ENCODE results near the gene C15orf61. TPM values are rescaled to one million over a fixed set of nuclear protein-coding genes. Genes with fewer than 3 reads are reported as not detected.

The C15orf61 gene
- total and polyA plus RNA-seq, 4 donors: 2.1 to 5.8 (median 4.1) TPM

DNA sequence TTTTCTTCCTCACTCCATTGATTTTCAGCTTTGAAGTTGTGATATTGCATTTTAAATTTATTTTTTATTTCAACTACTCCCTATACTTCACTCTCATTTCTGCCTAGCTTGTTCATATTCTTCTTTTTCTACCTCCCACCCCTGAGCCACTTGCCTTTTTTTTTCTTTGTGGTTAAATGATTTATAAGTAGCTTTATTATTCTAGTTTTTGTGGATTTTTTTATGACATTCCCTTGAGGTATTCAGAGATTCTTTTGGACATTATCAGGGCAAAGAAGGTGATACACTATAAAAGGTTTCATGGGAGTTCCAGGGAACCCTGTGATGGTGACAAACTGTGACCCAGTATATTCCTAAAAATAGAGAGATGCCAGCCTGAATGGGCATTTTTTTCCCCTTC is 3.3 kb downstream of the C15orf61 start:
- no peak overlapping the region for H3K4me3 ChIP-seq

DNA sequence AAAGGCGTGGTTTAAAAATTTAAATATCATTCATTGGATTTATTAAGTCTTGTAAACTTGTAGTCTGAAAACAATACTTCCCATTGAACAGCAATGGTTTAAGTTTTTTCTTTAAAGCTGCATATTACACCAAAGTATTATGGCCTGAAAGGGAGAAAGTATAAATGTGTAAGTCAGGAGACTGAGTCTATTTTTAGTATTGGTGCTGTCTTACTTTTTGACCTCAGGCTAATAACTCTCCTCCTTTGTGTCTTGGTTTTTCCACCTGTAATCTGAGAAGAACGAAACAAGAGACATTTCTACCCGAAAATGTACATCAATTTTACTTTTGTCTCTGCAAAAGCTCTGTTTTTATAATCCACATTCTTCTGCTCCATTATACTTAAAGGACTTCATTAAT is 7.6 kb downstream of the C15orf61 start:
- no peak overlapping the region for H3K4me3 ChIP-seq
- H3K36me3 ChIP-seq (ENCODE audit: control insufficient read depth in 4 of 4, insufficient read depth in 4 of 4, low read length in 4 of 4): peaks cover 0 to 2% (median 0%) of the 10 kb centered on the region in 4 donors
- H3K27me3 ChIP-seq (ENCODE audit: control insufficient read depth in 3 of 3, insufficient read depth in 3 of 3, low read length in 2 of 3): no peaks in the 10 kb centered on the region
- H3K27ac ChIP-seq (ENCODE audit: low read depth in 1 of 2, low read length in 1 of 2): no peak overlapping the region
- peaks cover 0 to 5% (median 0%) of the 10 kb centered on the region in 5 donors for H3K4me1 ChIP-seq (ENCODE audit: control insufficient read depth in 5 of 5, insufficient read depth in 5 of 5, low read length in 5 of 5)
- no peaks in the 10 kb centered on the region for H3K9me3 ChIP-seq (ENCODE audit: control insufficient read depth in 4 of 4, insufficient read depth in 3 of 4, low read length in 3 of 4)
- no peak overlapping the region for H3K9ac ChIP-seq (ENCODE audit: insufficient read depth in 1 of 2, low read length in 2 of 2)
- 98 to 99% methylated on average over 3 of the region's 3 CpGs for WGBS, 2 donors
- TF ChIP-seq, protein P1, sequence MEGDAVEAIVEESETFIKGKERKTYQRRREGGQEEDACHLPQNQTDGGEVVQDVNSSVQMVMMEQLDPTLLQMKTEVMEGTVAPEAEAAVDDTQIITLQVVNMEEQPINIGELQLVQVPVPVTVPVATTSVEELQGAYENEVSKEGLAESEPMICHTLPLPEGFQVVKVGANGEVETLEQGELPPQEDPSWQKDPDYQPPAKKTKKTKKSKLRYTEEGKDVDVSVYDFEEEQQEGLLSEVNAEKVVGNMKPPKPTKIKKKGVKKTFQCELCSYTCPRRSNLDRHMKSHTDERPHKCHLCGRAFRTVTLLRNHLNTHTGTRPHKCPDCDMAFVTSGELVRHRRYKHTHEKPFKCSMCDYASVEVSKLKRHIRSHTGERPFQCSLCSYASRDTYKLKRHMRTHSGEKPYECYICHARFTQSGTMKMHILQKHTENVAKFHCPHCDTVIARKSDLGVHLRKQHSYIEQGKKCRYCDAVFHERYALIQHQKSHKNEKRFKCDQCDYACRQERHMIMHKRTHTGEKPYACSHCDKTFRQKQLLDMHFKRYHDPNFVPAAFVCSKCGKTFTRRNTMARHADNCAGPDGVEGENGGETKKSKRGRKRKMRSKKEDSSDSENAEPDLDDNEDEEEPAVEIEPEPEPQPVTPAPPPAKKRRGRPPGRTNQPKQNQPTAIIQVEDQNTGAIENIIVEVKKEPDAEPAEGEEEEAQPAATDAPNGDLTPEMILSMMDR (IDR thresholded peaks at IDR 0.05; ENCODE audit: control extremely low read depth, extremely low read depth): no peak
- DNase-seq: no peak
- ATAC-seq (ENCODE audit: insufficient read depth, low FRiP score): no peak

More for the DNA sequence above, 3.3 kb downstream of the C15orf61 start:
- no peak overlapping the region for H3K9ac ChIP-seq (ENCODE audit: insufficient read depth in 1 of 2, low read length in 2 of 2)
- H3K4me1 ChIP-seq (ENCODE audit: control insufficient read depth in 5 of 5, insufficient read depth in 5 of 5, low read length in 5 of 5): peaks cover 0 to 15% (median 5%) of the 10 kb centered on the region in 5 donors
- H3K27ac ChIP-seq (ENCODE audit: low read depth in 1 of 2, low read length in 1 of 2): no peak overlapping the region
- ATAC-seq (ENCODE audit: insufficient read depth, low FRiP score) (no peak), DNase-seq (no peak)
- H3K9me3 ChIP-seq (ENCODE audit: control insufficient read depth in 4 of 4, insufficient read depth in 3 of 4, low read length in 3 of 4): no peaks in the 10 kb centered on the region
- peaks cover 0 to 2% (median 0%) of the 10 kb centered on the region in 4 donors for H3K36me3 ChIP-seq (ENCODE audit: control insufficient read depth in 4 of 4, insufficient read depth in 4 of 4, low read length in 4 of 4)
- no peaks in the 10 kb centered on the region for H3K27me3 ChIP-seq (ENCODE audit: control insufficient read depth in 3 of 3, insufficient read depth in 3 of 3, low read length in 2 of 3)
- TF ChIP-seq, protein P1 (IDR thresholded peaks at IDR 0.05; ENCODE audit: control extremely low read depth, extremely low read depth): no peak

DNA sequence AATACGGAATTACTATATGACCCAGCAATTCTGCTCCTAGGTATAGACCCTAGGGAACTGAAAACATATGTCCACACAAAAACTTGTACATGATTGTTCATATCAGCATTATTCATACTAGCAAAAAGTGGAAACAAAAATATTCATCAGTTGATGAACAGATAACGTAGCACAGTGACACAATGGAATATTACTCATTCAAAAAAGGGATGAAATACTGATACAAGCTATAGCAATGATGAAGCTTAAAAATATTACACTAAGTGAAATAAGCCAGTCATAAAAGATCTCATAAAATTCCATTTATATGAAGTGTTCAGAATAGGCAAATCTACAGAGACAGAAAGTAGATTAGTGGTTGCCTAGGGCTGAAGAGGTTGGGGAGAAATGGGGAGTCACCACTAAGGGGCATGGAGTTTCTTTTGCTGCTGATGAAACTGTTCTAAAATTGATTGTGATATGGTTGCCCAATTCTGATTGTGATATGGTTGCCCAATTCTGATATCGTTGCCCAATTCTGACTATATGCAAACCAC is 10.5 kb downstream of the C15orf61 start:
- DNase-seq: no peak
- WGBS, 2 donors: 57 to 76% methylated on average over 3 of the region's 3 CpGs
- H3K27me3 ChIP-seq (ENCODE audit: control insufficient read depth in 3 of 3, insufficient read depth in 3 of 3, low read length in 2 of 3): no peaks in the 10 kb centered on the region
- TF ChIP-seq, protein P1 (IDR thresholded peaks at IDR 0.05; ENCODE audit: control extremely low read depth, extremely low read depth): no peak
- no peak overlapping the region for H3K27ac ChIP-seq (ENCODE audit: low read depth in 1 of 2, low read length in 1 of 2)
- no peak overlapping the region for H3K4me3 ChIP-seq
- H3K9ac ChIP-seq (ENCODE audit: insufficient read depth in 1 of 2, low read length in 2 of 2): no peak overlapping the region
- H3K4me1 ChIP-seq (ENCODE audit: control insufficient read depth in 5 of 5, insufficient read depth in 5 of 5, low read length in 5 of 5): peaks cover 0 to 2% (median 0%) of the 10 kb centered on the region in 5 donors
- H3K36me3 ChIP-seq (ENCODE audit: control insufficient read depth in 4 of 4, insufficient read depth in 4 of 4, low read length in 4 of 4): no peaks in the 10 kb centered on the region
- ATAC-seq (ENCODE audit: insufficient read depth, low FRiP score): no peak
- H3K9me3 ChIP-seq (ENCODE audit: control insufficient read depth in 4 of 4, insufficient read depth in 3 of 4, low read length in 3 of 4): no peaks in the 10 kb centered on the region

DNA sequence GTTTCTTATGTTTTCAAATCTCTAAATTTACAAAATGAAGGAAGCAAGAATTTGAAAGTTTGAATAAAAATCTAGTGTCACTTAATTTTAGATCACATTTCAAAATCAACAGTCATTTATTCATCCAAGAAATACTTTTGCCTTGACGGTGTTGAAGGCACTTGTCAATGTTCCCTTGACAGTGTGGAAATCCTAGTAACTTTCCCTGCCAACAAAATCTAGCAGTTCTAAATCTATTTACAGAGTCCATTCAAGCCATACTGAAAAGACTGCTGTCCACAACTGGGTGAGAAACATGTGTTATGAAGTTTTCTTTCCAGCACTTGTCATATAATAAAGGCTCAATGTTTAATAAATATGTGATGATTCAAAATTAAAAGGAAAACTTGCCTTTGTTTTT is 12.9 kb downstream of the C15orf61 start:
- no peaks in the 10 kb centered on the region for H3K27me3 ChIP-seq (ENCODE audit: control insufficient read depth in 3 of 3, insufficient read depth in 3 of 3, low read length in 2 of 3)
- H3K4me1 ChIP-seq (ENCODE audit: control insufficient read depth in 5 of 5, insufficient read depth in 5 of 5, low read length in 5 of 5): no peaks in the 10 kb centered on the region
- H3K4me3 ChIP-seq: no peak overlapping the region
- H3K36me3 ChIP-seq (ENCODE audit: control insufficient read depth in 4 of 4, insufficient read depth in 4 of 4, low read length in 4 of 4): no peaks in the 10 kb centered on the region
- no peaks in the 10 kb centered on the region for H3K9me3 ChIP-seq (ENCODE audit: control insufficient read depth in 4 of 4, insufficient read depth in 3 of 4, low read length in 3 of 4)
- 82 to 90% methylated on average over 1 of the region's 1 CpG for WGBS, 2 donors
- H3K27ac ChIP-seq (ENCODE audit: low read depth in 1 of 2, low read length in 1 of 2): no peak overlapping the region
- no peak for DNase-seq
- no peak overlapping the region for H3K9ac ChIP-seq (ENCODE audit: insufficient read depth in 1 of 2, low read length in 2 of 2)
- TF ChIP-seq, protein P1 (IDR thresholded peaks at IDR 0.05; ENCODE audit: control extremely low read depth, extremely low read depth): no peak
- ATAC-seq (ENCODE audit: insufficient read depth, low FRiP score): no peak
